Muscle layer of duodenum (tissue), 2 donors: ENCODE results near the gene MINDY3.
A peak's percentile ranks its signal among the peaks of the same experiment; 100 is the strongest.
"Not testable (repeated sequence)": the region's sequence is repeated elsewhere in the genome, so short reads cannot be mapped to it uniquely, and the experiment has no call there.

Experiments used
- H3K27ac ChIP-seq: one replicate; pipeline ENCODE4 v1.7.0; 2013; ENCODE audit warnings: mild to moderate bottlenecking, low read length
- H3K27me3 ChIP-seq: one replicate; pipeline ENCODE4 v1.7.0; 2013; ENCODE audit warnings: low read depth, mild to moderate bottlenecking, control low read depth, low read length
- H3K36me3 ChIP-seq, 2 donors: one replicate each; pipeline ENCODE4 v1.7.0; 2013; ENCODE audit warnings: low read length in 2 of 2, control low read depth in 1 of 2, mild to moderate bottlenecking in 1 of 2; ENCODE audit not compliant: insufficient read depth in 2 of 2, control insufficient read depth in 1 of 2
- H3K4me1 ChIP-seq, 2 donors: one replicate each; pipeline ENCODE4 v1.7.0; 2013; ENCODE audit warnings: low read length in 2 of 2, mild to moderate bottlenecking in 2 of 2, control low read depth in 1 of 2, moderate library complexity in 1 of 2; ENCODE audit not compliant: insufficient read depth in 2 of 2, control insufficient read depth in 1 of 2
- H3K4me3 ChIP-seq, 2 donors: one replicate each; pipeline ENCODE4 v1.7.0; 2013; ENCODE audit warnings: low read length in 2 of 2, low read depth in 1 of 2, mild to moderate bottlenecking in 1 of 2
- H3K9me3 ChIP-seq, 2 donors: one replicate each; pipeline ENCODE4 v1.7.0; 2013; ENCODE audit warnings: low read length in 2 of 2, control low read depth in 1 of 2, mild to moderate bottlenecking in 1 of 2; ENCODE audit not compliant: control insufficient read depth in 1 of 2
- donor health status: healthy.

MINDY3 gene

DNA sequence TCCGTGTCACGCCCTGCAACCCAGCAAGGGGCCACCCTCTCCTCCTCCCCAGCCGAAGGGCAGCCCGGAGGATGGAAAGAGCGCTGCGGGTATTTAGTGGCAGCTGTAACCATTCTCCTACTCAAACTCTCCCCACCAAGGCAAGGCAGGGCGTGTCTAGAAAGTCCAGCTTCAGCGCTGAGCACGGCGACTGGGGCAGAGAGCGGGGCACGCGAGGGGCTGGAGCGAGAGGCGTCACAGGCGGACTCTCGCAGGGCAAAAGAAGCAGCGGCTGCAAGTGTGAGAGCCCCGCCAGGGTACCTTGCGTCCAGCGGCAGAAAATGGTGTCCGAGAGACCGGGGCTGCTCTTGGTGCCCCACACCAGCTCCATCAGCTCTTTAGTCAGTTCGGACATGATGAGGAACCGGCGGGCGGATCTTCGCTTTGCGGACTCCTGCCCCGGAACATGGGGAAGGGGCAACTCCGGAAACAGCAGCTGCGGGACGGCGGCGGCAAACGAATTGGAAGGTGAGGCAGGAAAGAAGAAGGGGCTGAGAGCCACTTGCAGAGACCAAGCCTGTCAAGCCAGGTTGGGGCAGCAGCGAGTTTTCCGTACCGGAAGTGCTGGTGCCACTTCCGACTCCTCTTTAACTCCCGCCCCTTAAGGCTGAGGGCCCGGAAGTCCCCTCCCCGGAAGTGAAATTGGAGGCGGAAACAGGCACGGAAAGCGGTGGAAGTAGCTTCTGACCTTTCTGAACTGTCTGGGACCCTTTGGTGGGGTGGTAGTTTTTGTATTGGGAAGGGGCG is at the start of gene MINDY3:
Gene MINDY3, minus strand, starts transcription at position 602 of the 786 bp plus-strand sequence. Its CDS starts 208 bp downstream, at position 394.
- H3K27me3 ChIP-seq = no peaks in the 10 kb centered on the region
- peak within 1 kb of the TSS; percentile 48 for H3K27ac ChIP-seq
- peak within 1 kb of the TSS; percentile 90 to 95 for H3K4me3 ChIP-seq
- no peaks in the 10 kb centered on the region for H3K9me3 ChIP-seq
- H3K36me3 ChIP-seq = no peaks in the 10 kb centered on the region
- H3K4me1 ChIP-seq = peaks cover 12 to 33% of the 10 kb centered on the region in 2 donors

DNA sequence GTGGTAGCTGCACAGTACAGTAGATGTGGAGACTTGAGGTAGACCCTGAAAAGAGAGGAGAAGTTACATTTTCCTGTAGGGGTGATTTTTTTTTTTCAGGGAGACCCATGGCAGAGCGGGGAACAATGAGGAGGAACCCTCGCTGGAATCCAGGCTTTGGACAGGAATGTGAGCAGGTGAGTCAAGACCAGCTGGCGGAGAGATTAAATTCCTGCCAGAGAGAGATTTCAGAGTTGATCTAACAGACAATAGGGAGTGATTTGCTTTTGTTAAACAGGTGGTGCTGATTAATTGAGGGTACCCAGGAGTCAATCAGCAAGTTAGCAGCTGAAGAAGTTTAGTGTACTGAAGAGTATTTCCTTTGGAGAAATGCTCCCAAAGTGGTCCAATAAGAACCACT is 41.6 kb upstream of the MINDY3 start:
- H3K36me3 ChIP-seq = no peaks in the 10 kb centered on the region
- H3K27me3 ChIP-seq = no peaks in the 10 kb centered on the region
- H3K9me3 ChIP-seq = no peaks in the 10 kb centered on the region
- H3K4me1 ChIP-seq = no peaks in the 10 kb centered on the region
- no peak overlapping the region for H3K4me3 ChIP-seq
- no peak overlapping the region for H3K27ac ChIP-seq

DNA sequence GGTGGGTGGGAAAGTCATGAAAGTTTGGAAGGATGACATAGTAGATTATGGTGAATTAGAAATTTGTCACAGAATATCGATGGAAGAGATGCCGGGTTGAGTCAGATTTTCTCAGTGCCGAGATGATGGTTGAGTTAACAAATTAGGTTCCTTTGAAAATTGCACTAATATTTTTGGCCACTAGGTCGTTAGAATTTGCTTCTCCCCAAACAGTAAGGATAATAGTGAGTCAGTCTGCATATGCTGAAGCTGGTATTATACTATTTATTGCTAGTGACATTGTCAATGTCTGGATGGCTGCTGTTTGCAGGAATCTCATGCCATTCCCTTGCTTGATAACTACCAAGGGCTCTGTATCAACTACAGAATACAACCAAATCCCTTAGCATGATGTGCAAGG is 37.7 kb upstream of the MINDY3 start:
- H3K9me3 ChIP-seq = no peaks in the 10 kb centered on the region

GRCh38 chr10:15897287-15897686 is 37.0 kb upstream of the MINDY3 start:
- no peak overlapping the region for H3K27ac ChIP-seq
- H3K9me3 ChIP-seq = no peaks in the 10 kb centered on the region
- no peaks in the 10 kb centered on the region for H3K36me3 ChIP-seq
- H3K4me1 ChIP-seq = no peaks in the 10 kb centered on the region
- no peak overlapping the region for H3K4me3 ChIP-seq
- no peaks in the 10 kb centered on the region for H3K27me3 ChIP-seq

More for the DNA sequence above, 37.7 kb upstream of the MINDY3 start:
- Histone ChIP-seq H3K4me1 (no peaks in the 10 kb centered on the region), H3K4me3 (no peak overlapping the region), H3K27me3 (no peaks in the 10 kb centered on the region), H3K27ac (no peak overlapping the region), H3K36me3 (no peaks in the 10 kb centered on the region)

- Histone ChIP-seq H3K4me1 (no peaks in the 10 kb centered on the region), H3K36me3 (no peaks in the 10 kb centered on the region), H3K27ac (no peak overlapping the region), H3K9me3 (no peaks in the 10 kb centered on the region), H3K4me3 (no peak overlapping the region), H3K27me3 (no peaks in the 10 kb centered on the region)
Observed at GRCh38 chr10:15896654-15897053, 36.3 kb upstream of the MINDY3 start.

GRCh38 chr10:15884447-15884846 is 24.1 kb upstream of the MINDY3 start:
- Histone ChIP-seq H3K27me3 (no peaks in the 10 kb centered on the region), H3K27ac (no peak overlapping the region)

DNA sequence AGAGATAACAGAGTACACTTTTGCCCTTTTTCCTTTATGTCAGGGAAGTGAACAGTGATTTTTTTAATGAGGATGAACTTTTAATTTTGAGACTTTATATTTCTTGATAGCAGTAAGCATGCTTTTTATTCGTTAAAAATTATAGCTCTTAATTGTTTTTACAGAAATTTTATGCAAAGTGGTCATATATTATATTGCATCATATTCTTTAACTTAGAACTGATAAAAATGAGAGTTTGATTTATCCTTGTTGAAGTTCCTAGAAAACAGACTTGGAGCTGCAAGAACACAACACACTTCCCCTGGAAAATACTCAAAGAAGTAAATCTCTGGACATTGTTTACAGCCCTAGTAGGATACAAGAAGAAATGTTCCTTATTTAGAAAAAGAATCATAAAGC is 21.2 kb upstream of the MINDY3 start:
- no peaks in the 10 kb centered on the region for H3K27me3 ChIP-seq
- H3K4me3 ChIP-seq = no peak overlapping the region
- H3K27ac ChIP-seq = no peak overlapping the region
- H3K4me1 ChIP-seq = no peaks in the 10 kb centered on the region
- H3K36me3 ChIP-seq = no peaks in the 10 kb centered on the region
- no peaks in the 10 kb centered on the region for H3K9me3 ChIP-seq

More at GRCh38 chr10:15884447-15884846, 24.1 kb upstream of the MINDY3 start:
- no peaks in the 10 kb centered on the region for H3K9me3 ChIP-seq
- H3K36me3 ChIP-seq = no peaks in the 10 kb centered on the region
- no peak overlapping the region for H3K4me3 ChIP-seq
- no peaks in the 10 kb centered on the region for H3K4me1 ChIP-seq

DNA sequence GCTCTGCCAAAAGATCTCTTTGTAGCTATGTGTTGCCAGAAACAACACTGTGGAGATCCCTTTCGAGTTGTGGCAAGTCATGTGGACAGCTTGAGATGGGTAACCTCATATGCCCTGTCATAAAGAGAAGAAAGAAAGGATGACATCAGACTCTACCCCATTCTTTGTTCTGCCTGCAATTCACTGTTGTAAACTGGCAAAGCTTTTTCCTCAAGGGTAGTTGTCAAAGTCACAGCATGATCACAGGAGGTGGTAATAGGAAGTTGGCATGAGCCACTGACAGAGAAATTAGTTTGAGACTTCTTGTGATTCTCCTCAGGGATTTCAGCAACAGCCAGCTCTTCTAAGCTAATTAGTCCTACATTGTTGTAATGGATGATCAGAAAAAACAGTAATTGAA is 19.4 kb upstream of the MINDY3 start:
- H3K9me3 ChIP-seq = no peaks in the 10 kb centered on the region
- H3K36me3 ChIP-seq = no peaks in the 10 kb centered on the region
- H3K4me1 ChIP-seq = no peaks in the 10 kb centered on the region
- H3K27me3 ChIP-seq = no peaks in the 10 kb centered on the region
- no peak overlapping the region for H3K27ac ChIP-seq
- no peak overlapping the region for H3K4me3 ChIP-seq

- H3K4me1 ChIP-seq = no peaks in the 10 kb centered on the region
- H3K9me3 ChIP-seq = no peaks in the 10 kb centered on the region
- H3K4me3 ChIP-seq = no peak overlapping the region
- H3K27ac ChIP-seq = no peak overlapping the region
- H3K36me3 ChIP-seq = no peaks in the 10 kb centered on the region
- H3K27me3 ChIP-seq = no peaks in the 10 kb centered on the region
Observed at GRCh38 chr10:15879058-15879457, 18.8 kb upstream of the MINDY3 start.

GRCh38 chr10:15877836-15878576 is 17.7 kb upstream of the MINDY3 start:
- Histone ChIP-seq H3K36me3 (no peaks in the 10 kb centered on the region), H3K4me3 (no peak overlapping the region), H3K9me3 (no peaks in the 10 kb centered on the region), H3K27ac (no peak overlapping the region), H3K4me1 (no peaks in the 10 kb centered on the region), H3K27me3 (no peaks in the 10 kb centered on the region)

DNA sequence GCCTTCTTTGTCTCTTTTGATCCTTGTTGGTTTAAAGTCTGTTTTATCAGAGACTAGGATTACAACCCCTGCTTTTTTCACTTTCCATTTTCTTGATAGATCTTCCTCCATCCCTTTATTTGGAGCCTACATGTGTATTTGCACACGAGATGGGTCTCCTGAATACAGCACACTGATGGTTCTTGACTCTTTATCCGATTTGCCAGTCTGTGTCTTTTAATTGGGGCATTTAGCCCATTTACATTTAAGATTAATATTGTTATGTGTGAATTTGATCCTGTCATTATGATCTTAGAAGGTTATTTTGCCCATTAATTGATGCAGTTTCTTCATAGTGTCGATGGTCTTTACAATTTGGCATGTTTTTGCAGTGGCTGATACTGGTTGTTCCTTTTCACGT is 16.0 kb upstream of the MINDY3 start:
- H3K27ac ChIP-seq, H3K4me3 ChIP-seq, H3K36me3 ChIP-seq, H3K27me3 ChIP-seq, H3K4me1 ChIP-seq, H3K9me3 ChIP-seq: not testable (repeated sequence)
